Activated CD4-positive, alpha-beta T cell treated with anti-CD3 and anti-CD28 coated beads, Interleukin-10, Interleukin-2, amounts not matched to agents 100 ng/mL and 50 ng/mL, durations not matched to agents 16 hours and 8 hours (primary cell): ENCODE measurements around the gene HIPK4.

Source experiments
- DNase-seq: peaks from one replicate; pipeline ENCODE4 v3.0.0-alpha.2; 2020

HIPK4 gene

DNA sequence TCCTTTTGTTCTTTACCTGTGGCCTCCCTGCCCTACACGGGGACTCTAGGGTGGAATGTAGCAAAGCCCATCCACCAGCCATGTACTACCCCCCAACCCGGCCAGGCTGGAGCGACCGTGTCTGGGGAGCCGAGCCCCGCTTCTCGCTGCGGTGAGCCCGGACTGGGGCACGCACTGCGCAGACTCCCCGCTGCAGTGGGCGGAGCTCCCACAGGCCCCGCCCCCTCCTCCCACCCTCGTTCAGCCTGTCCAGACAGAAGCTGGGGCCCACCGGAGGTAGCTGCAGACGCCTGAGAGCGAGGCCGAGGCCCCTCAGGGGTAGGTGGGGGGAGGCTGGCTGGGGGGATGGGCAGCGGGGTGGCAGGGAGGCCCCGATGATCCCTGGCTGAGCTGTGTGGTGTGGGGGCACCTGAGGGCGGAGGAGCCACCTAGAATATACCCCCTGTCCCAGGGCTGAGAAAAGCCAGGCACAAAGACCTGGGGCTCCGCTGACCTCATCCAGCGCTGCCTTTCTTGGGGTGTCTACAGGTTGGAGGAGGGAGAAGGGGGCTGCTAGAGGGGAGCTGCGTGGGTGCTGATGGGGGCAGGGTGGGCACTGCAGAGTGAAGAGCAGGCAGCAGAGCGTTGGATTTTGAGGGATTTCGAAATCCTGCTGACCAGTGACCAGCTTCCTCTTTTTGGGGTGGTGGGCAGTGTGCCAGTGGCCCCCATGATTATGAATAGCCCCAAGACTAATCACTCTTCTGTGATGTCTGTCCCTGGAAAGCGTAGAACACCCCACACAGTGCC lies 24.2 kb downstream of the HIPK4 start:
- DNase-seq: peak; percentile 69

DNA sequence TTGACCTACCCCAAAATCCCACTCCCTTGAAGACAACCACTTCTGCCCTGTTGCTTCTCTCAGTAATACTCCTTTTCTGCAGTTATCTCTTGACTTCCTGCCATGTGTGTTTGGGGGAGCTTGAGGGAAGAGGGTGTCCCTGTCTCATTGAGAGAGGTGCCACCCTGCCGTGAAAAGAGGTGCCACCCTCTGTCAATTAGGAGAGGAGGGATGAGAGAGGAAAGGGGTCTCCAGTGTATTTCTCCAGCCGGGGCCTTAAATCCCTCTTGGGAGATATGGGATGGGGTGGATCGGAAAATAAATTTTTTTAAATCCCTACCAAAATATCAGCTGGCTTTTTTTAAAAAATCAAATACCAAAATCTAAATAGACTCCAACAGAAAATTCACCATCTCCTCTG lies 25.0 kb downstream of the HIPK4 start:
- no peak for DNase-seq

DNA sequence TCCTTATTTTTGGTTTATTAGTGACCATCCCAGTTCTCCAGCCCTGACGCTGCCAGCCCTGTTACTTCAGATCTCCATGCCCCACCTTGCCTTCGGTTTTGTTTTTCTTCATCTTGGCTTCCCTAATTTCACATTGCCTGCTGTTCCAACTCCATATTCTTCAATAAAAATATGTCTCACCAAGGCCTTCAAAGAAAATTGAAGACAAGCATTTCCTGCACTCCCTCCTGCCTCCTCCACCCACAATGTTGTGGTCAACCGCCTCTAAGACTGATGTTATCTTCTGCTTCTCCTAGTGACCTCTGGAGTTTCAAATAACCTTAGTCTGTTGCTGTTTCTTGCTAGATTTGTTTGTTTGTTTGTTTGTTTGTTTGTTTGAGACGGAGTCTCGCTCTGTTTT lies 26.9 kb downstream of the HIPK4 start:
- peak; percentile 14 for DNase-seq

DNA sequence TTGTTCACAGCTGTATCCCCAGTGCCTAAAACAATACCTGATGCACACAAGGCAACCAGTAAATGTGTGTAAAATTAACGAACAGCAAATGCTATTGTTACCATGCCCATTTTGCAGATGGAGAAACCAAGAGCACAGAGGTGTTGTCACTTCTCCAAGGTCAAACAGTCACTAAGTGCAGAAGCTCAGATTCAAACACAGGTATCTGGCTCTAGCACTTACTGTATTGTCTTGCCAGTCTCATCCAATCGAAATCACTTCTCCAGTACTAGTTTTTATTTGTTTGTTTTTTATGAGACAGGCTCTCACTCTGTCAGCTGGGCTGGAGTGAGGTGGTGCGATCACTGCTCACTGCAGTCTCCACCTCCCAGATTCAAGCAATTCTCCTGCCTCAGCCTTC lies 27.8 kb downstream of the HIPK4 start:
- DNase-seq: no peak

DNA sequence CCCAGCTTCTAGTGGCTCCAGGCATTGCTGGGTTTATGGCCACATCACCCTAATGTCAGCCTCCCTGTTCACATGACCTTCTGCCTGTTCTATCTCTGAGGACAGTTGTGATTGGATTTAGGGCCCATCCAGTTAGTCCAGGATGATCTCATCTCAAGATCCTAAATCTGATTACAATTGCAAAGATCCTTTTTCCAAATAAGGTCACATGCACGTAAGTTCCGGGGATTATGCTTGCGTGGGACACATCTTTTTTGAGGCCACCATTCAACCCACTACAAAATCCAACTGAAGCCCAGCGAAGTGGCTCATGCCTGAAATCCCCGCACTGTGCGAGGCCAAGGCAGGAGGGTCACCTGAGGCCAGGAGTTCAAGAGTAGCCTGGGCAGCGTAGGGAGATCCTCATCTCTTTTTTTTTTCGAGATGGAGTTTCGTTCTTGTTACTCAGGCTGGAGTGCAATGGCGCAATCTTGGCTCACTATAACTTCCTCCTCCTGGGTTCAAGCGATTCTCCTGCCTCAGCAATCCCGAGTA lies 29.2 kb downstream of the HIPK4 start:
- no peak for DNase-seq

DNA sequence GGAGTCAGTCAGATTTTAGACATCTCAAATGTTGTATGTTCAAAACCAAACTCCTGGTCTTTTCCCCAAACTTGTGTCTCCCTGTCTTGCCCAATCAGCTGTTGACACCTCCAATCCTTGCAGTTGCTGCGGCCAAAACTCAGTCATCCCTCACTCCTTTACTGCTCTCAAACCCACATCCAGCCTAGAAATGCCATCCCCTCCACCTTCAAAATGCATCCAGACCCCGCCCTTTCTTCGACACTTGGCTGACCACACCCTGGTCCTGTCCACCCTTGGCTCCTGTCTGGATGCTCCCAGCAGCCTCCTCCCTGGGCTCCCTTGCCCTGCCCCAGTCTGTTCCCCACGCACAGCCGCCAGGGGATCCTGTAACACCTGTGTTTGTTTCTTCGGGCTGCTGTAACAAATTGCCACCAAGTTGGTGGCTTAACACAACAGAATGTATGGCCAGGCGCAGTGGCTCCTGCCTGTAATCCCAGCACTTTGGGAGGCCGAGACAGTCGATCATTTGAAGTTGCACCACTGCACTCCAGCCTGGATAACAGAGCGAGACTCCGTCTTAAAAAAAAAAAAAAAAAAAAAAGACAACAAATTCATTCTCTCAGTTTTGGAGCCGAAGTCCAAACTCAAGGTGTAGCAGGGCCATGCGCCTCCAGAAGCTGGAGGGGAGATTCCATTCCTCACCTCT lies 29.8 kb downstream of the HIPK4 start:
- no peak for DNase-seq

DNA sequence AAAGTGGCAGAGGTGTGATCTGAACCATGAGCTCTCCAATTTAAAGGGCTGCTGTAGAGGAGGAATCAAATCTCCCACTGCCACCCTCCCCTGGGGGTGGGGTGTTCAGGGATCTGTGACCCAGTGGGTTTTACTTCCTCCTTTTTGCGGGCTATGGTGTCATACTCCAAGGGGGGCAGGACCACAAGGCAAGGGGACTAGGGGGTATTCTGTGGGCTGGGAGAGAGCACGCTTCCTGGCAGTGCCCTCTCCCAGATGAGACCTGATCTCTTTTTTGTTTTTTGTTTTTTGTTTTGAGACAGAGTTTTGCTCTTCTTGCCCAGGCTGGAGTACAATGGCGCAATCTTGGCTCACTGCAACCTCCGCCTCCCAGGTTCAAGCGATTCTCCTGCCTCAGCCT lies 31.2 kb downstream of the HIPK4 start:
- DNase-seq: no peak

DNA sequence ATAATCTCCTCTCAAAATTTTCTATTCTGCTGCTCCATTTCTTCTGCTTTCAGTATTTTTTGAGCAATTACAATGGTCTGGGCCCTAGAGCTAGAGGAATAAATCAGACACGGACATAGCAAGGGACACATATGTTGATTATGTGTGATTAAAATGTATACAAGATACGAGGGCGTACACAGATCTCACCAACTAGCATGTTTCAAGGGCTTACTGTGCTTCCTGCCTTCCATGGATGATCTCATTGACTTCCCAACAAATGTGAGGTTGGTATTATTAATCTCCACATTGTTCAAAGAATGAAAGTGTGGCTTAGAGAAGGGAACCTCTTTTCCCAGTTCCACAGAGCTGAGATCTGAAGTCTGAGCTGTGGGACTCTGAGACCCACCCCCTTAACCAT lies 32.3 kb downstream of the HIPK4 start:
- DNase-seq: no peak

DNA sequence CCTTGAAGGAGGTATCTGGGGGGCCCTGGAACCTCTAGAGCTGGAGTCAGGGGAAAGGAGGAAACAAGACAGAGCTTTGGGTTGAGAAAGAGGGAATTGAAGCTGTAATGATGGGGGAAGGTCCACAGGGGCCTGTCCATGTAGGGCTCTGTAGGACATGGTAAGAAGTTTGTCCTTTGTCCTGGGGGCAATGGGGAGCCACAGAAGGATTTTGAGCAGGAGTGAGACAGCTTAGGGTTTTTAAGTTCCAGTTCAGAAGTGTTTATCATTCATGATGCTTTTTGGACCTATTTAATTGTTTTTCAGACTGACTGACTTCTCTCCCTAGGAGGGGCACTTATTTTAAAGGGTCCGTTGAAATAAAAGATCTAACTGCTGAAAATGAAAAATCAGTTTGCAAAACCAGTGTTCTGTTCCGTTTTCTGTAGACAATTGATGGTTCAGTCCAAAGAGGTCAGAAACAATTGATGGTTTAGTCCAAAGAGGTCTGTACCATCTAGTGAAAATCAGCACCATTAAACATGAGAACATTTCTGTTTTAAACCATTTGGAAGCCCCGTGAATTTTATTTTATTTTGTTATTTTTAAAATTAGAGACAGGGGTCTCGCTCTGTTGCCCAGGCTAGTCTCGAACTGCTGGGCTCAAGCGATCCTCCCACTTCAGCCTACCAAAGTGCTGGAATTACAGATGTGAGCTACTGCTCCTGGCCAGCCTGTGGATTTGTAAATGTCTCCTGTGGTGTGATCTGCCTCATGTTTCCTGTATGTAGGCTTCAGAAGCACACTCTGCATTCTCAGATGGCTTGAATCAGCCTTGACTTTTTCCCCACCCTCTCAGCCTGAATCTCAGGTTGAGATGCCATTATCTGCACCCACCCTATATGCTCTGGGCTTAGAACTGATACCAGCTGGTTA lies 33.0 kb downstream of the HIPK4 start:
- DNase-seq: no peak

DNA sequence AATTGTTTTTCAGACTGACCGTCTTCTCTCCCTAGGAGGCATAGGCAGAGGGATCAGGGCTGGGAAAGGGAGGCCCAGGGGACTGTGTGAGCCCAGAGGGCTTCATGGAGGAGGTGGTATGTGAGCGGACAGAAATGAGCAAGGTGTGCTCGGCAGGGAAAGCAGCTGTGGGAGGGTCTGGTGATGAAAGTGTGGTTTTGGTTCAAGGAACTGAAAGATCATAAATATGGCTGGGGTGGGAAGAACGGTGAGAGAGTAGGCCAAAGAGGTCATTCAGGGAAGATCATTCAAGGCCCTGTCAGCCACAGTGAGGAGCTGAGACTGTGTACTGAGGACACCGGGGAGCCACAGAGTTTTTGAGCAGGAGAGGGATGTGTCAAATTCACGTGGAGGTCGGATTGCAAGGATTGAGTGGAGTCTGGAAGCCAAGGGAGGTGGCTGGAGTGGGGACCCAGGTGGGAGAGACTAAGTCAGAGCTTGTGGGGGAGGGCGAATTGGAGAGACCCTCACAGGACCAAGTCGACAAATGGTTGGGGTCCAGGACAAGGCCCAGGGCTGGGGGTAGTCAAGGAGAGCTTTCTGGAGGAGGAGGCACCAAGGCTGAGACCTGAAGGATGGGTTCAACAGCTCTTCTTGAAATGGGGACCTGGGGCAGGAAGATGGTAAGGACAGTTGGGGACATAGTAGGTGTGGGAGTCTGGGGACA lies 33.9 kb downstream of the HIPK4 start:
- DNase-seq: no peak

DNA sequence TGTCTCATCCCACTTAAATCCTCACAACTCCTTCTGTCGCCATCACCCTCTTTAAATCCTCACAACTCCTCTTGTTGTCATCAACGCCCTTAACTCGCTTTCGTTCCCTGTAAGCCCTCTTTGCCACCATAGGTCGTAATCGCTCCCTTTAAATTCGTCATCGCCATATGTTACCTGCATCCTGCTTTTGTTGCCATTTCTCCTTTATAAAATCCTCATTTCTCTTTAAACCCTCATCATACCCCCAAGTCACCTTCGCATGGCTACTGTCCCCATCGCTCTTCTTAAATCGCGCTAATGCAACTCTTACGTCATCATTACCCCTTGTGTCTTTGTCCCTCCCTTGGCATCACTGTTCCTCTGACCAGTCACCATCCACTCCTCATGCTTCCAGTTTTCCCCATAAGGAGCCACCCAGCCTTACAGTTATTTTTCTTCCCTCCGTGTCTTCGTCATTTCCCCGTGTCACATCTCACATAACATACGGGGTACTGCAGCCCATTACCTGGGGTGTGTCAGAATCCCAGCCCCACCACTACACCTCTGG lies 40.9 kb downstream of the HIPK4 start:
- peak; percentile 18 for DNase-seq

DNA sequence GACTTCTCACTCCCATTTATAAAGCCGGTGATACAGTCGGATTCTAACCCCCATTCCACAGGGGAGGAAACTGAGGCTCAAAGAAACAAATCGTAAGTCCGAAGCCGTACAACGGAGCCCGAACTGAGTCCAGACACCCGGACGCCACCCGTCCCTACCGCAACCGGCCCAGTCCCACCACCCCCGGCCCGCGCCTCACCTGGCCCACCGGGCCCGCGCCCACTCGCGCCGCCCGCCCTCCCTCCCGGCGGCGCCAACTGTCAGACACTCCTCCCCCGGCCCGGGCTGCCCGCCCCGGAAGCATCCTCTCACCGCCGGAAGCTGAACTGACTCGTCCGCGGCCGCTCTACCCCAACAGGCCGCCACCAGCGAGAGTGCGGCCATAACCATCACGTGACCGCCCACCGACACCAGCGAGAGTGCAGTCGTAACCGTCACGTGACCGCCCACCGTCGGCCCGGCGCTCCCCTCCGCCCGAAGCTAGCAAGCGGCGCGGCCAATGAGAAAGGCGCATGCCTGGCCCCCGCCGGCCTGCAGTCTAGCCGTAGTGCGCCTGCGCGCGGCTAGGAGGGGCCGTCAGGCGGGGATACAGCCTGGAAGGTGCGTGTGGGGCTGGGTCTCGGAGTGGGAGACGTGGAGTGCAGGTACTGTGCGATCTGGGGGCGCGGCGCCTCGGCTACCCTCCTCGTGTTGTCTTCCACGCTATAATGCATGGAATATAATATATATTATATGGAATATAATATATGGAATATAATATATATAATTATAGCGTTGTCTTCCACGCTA lies 41.7 kb downstream of the HIPK4 start, which contains the start of the genes C19orf47 and PLD3:
Gene C19orf47, minus strand, starts transcription at position 273 of the 789 bp plus-strand sequence. CDS start 6,540 bp downstream, outside the sequence.
Gene PLD3, plus strand, starts transcription at position 571 of the 789 bp plus-strand sequence. CDS start 17,789 bp downstream, outside the sequence.
- peak; percentile 100 for DNase-seq

DNA sequence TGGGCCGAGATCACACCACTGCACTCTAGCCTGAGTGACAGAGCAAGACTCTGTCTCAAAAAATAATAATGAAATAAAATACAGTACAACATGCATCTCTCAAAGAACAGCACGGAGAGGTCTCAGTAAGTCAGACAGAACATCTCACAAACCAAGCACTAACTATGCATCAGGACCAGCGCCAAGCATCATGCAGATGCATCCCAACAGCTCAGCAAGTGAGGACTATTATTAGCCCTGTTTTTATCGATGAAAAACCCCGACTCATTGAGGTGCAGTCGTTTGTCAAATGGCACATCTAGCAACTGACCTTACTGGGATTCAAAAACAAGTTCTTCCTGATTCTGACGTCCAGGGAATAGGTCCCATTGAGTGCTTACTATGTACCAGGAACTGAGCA lies 45.6 kb downstream of the HIPK4 start:
- DNase-seq: no peak

DNA sequence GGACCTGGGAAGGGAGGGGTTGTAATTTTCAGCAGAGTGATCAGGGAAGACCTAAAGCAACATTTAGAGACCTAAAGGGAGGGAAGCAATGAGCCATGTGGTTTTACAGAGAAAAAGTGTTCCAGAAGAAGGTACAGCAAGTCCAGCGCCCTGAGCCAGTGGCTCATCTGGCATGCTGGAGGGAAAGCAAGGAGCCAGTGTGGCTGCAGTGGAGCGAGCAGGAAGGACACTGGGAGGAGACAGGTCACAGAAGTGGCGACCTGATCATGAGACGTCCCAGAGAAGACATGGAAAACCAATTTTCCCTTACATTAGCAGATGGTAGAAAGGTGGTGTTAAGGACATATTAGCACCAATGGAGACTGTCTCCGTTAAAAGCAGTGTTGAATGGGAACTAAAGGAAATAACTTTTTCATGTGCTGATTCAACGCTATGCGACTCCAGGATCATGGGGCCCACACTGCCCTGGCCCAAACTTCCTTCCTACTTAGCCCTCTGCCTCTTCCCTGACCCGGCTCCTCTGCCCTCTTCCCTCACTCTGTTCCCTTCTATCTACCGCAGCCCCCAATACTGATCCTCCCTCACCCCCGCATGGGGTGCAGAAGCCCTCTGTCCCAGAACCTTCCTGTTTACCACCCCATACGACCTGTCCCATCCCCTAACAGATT lies 47.2 kb downstream of the HIPK4 start:
- DNase-seq: no peak

DNA sequence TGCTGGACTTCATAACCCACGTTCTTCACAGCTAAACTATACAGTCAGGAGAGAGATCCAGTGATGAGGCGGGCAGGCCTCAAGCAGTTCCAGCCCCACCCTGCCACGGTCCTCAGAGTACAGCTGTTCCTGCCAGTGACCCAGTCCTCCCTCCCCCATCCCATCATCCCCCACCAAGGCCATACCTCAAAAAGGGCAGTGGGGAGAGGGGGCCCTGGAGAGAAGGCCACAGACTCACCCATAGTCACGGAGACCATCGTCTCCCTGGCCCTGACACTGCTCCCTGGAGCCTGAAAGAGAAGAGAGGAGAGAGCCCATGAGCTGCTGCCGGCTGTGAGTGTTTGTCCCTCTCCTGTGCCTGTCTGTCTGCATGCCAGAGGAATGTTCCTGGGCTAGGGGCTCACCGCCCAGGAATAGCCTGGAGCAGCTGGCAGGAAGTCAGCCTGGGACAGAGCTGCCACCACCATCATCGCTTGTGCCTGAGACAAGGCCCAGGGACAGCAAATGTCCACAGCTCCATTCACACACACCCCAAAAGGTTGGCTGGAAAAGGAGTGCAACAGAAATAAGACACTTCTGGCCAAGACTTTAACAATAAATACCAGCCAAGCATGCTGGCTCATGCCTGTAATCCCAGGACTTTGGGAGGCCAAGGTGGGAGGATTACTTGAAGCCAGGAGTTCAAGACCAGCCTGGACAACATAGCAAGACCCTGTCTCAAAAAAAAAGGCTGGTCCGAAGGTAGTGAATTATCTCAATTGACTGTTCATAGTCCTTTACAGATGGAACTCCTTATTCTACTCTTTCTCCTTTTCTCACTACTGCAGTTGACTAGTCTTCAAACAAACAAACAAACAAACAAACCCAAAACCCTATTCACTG lies 48.1 kb downstream of the HIPK4 start:
- no peak for DNase-seq

DNA sequence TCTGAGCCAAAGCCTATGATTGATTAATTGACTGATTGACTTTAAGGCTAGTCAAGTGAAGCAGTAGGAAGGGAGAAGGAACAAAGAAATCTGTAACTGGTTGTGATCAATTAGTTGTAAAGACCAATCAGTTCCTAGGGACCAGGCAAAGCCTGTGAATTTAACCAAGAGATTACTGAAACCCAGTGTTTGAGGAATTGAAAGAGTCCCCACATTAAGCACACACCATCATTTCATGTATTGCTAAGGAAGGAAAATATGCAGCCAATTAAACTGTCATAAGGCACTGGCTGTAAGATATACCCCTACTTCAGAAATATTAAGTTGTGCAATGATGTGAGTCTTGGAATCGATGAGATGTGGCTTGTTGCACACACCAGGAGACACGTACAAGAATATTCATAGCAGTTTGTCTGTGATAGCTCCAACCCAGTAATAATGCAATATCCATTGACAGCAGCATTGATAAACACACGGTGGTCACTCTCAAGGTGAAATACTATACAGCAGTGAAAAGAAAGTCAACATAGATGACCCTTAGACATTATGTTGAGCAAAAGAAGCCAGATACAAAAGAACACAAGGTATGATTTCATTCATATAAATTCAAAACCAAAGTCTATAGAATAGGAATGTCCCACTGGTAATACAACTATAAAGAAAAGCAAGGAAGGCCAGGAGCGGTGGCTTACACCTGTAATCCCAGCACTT lies 50.8 kb downstream of the HIPK4 start:
- DNase-seq: no peak

DNA sequence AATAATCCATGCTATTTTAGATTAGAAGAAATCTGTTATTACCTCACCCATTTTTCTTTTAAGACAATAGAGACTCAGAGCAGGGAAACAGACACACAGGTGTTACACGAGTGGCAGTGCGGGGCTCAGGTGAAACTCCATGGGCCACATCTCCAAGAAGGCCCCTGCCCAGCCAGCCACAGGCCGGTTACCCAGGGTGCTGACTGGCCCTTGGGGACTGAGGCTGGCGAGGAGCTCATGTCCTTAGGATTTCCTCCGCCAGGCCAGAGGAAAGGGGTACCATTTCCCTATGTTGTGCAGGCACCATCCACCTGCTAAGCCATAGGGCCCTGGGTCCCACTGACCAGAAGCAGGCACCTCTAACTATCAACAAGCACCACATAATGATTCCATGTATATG lies 52.4 kb downstream of the HIPK4 start:
- DNase-seq: no peak

DNA sequence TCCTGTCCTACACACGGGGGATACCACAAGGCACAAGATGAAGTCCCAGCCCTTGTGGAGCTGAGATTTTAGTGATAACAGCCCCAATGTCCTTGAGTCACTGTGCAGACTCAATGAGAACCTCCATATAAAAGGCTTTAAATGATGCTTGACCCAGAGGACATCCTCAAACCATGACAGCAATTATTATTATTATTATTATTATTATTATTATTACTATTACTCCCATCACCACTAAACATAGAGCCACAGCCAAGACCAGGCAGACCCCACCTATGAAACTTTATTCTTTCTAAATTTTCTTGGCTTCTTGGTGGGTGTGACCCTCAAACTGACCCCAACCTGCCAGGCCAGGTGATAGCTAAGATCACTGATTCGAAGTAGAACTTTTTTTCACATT lies 52.9 kb downstream of the HIPK4 start:
- no peak for DNase-seq

DNA sequence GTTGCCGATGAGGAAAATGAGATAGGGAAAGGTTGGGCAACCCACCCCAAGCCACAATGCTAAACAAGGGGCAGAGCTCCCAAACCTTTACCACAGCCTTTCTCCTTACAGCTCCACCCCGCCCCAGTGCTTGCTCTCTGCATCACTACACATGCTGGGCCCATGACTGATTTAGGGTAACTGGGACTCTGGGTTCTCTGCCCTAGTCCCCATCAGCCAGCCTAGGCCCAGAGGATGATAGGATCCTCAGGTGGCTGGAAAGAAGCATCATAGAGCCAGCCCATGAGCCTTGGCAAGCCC lies 53.4 kb downstream of the HIPK4 start:
- DNase-seq: no peak
